HCEC 1CT (cell line): ENCODE data around the gene PLPP1.

ENCODE experiments used
- DNase-seq: peaks from one replicate; pipeline ENCODE4 v3.0.0-alpha.2; 2017

Gene PLPP1

GRCh38 chr5:55534436-55535198, at the start of gene PLPP1:
Gene PLPP1, minus strand, starts transcription at chr5:55534964. Its CDS starts 335 bp downstream, at chr5:55534629.
- DNase-seq = peak; percentile 88

- DNase-seq = no peak
Measured at GRCh38 chr5:55583578-55583977, 48.8 kb upstream of the PLPP1 start.

GRCh38 chr5:55582256-55582655, 47.5 kb upstream of the PLPP1 start:
- DNase-seq = no peak

GRCh38 chr5:55580042-55580441, 45.3 kb upstream of the PLPP1 start:
- DNase-seq = no peak

- no peak for DNase-seq
Measured at GRCh38 chr5:55578771-55579170, 44.0 kb upstream of the PLPP1 start.

DNA sequence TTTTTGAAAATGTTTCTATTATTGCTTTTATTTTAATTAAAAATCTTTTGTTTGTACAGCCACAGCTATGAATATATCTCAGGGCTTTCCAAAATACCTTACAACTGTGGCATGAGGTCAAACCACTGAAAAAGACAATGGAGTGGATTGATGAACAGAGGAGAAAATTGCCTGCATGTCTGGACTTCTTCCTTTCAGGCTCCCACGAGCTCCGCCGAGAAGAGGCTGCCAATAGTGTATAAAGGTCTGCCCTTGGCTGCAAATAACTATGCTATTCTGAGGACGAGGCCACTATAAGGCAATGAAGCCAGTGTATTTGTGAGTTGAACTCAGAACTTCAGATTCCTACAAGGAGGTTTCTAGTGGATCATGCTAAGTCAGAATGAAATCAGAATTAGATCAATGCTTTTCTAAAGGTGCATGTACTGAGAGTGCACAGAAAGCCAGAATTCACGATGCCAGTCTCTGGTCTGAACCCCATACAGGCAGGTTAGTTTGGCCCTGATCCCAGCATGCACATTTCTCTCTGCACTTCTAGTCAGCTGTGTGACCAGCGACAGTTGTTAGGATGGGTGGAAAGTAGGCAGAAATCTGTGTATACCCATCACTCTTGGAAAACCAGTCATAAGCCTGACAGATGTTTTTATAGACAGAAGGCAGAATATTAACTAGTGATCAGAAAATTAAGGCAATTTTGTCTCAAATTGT, 42.7 kb upstream of the PLPP1 start:
- no peak for DNase-seq

- DNase-seq = no peak
Measured at GRCh38 chr5:55576661-55577060, 41.9 kb upstream of the PLPP1 start.

DNA sequence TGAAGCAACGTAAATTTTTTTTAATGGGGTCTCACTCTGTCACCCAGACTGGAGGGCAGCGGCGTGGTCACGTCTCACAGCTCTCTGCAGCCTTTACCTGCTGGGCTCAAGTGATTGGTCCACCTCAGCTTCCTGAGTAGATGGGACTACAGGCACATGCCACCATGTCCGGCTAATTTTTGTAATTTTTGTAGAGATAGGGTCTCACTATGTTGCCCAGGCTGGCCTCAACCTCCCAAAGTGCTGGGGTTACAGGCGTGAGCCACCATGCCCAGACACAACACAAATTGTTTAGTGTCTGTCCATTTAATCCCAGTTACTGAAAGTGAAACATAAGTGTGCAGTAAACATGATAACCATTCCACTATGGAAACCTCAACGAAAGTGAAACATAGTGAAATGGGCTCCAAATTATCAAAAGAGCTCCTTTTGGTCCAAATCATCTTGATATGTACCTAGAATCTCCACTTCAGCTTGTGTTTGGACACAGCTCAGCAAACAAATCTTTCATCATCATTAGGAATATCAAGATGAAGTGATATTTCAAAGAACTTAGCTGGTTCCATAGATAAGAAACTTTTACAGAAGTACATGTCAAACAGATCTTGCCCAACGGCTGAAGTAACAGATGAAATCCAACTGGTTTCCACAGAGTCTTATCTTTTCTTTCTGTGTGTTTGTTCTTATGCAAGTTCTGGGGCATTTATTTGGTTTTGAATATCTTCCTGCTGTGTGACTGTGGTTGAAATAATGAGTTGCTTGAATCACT, 41.2 kb upstream of the PLPP1 start:
- DNase-seq = no peak

DNA sequence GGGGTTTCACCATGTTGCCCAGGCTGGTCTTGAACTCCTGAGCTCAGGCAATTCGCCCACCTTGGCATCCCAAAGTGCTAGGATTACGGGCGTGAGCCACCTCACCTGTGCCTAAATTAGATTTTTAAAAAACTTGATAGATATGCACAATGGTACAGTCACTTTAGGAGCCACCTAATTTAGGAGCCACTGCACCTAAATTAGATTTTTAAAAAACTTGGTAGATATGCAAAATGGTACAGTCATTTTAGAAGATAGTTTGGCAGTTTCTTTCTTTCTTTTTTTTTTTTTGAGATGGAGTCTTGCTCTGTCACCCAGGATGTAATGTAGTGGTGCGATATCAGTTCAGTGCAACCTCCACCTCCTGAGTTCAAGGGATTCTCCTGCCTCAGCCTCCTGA, 37.8 kb upstream of the PLPP1 start:
- no peak for DNase-seq

DNA sequence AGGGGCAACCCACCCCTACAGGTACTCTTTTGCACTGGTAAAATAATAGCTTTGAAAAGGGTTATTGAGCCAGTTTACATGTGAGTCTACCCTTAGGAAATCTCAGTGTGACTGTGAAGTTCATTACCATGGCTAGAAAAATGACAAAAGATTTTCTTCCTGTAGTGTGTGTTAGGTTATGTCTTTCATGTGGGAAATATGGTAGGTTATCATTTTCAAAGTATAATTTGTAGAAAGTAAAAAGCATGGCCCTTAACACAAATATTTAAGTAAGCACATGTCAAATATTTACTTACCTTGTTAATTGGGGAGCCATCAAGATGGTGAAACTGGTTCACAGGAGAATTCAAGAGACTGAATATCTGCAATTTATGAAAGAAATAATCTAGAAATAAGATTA, 37.3 kb upstream of the PLPP1 start:
- no peak for DNase-seq

- no peak for DNase-seq
Measured at GRCh38 chr5:55570570-55570969, 35.8 kb upstream of the PLPP1 start.

- no peak for DNase-seq
Measured at GRCh38 chr5:55570026-55570425, 35.3 kb upstream of the PLPP1 start.

GRCh38 chr5:55569513-55569865, 34.7 kb upstream of the PLPP1 start:
- no peak for DNase-seq

GRCh38 chr5:55568654-55569512, 34.1 kb upstream of the PLPP1 start:
- no peak for DNase-seq

DNA sequence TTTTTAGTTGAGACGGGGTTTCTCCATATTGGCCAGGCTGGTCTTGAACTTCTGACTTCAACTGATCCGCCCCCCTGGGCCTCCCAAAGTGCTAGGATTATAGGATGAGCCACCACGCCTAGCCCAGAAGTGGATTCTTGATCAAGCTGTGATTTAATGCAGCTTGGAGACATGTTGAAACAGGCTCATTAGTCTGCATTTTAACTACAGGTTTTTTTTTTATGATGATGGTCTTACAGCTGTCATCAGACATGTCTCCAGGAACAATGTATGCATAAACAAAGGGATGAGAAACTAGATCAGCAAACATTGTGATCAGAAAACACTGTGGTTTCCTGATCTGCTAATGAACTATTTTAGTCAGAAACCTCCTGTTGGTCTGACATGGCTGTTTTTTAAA, 30.0 kb upstream of the PLPP1 start:
- no peak for DNase-seq

DNA sequence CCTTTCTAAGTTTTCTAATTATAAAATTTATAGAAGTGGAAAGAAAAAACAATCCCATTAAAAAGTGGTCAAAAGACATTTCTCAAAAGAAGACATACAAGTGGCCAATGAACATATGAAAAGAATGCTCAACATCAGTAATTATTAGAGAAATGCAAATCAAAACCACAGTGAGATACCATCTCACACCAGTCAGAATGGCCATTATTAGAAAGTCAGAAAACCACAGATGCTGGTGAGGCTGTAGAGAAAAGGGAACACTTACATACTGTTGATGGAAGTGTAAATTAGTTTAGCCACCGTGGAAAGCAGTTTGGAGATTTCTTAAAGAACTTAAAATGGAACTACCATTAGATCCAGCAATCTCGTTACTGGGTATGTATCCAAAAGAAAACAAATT, 23.7 kb upstream of the PLPP1 start:
- DNase-seq = no peak

DNA sequence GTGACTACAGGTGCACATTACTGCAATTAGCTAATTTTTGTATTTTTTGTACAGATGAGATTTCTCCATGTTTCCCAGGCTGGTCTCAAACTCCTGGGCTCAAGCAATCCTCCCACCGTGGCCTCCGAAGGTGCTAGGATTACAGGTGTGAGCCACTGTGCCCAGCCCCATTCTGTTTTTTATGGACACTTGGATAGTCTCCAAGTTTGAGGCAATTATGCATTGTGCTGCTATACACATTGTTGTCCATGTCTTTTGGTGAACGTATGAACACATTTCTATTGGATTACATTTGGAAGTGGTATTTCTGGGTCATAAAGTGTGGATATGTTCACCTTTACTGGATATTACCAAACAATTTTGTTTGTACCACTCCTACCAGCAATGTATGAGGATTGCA, 22.4 kb upstream of the PLPP1 start:
- no peak for DNase-seq

GRCh38 chr5:55554585-55555202, 19.9 kb upstream of the PLPP1 start:
- no peak for DNase-seq

DNA sequence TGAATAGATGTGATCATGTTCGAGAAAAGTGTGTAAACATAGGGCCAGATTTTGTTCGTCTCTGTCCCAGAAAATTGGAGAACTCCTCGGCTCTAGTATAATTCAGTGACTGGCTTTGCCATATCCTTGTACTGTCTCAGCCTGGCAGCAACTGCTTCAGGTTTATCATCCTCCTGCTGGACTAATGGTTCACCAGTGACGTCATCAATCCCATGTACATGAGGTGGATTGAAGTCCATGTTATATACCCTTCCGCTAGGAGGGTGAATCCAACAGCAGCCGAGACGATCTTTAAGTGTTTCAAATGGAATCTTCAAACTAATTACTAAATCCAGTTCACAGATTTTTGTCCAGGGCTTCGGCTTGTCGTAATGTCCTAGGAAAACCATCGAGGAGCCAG, 17.1 kb upstream of the PLPP1 start:
- DNase-seq = no peak

DNA sequence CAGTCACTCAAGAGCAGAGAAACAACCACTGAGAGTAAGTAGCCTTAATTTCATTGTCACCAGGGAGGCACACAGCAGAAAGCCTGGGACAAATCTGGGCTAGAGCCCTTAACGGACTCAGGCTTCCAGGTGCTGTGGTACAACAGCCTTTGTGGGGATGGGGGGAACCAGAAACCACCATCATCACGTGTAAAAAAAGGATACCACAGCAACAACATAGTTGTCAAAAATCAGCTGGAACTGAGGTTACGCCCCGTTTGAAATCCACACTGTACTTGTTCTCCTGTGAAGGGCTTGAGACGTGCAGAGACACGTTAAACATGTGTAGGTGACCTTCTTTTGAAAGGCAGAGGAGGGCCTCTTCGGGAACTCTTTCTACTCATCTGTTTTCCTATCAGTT, 16.6 kb upstream of the PLPP1 start:
- no peak for DNase-seq

DNA sequence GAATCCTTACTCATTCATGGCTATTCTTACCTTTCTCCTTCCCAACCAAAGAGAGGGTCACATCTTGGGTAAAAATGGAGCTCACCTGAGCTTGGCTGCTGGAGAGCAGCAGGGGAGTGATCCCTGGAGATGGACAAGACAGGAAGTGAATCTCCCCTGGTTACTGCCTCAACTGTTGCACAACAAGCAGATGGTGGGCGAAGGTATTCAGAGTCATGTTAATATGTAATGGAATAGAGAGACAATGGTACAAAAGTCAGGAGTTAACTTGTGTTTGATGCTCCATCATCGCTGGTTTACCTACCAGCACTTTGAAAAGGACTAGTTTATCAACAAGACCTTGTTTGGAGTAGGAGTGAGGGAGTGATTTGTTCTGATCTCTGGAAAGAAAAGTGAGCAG, 13.0 kb upstream of the PLPP1 start:
- DNase-seq = no peak

GRCh38 chr5:55546947-55547346, 12.2 kb upstream of the PLPP1 start:
- no peak for DNase-seq

DNA sequence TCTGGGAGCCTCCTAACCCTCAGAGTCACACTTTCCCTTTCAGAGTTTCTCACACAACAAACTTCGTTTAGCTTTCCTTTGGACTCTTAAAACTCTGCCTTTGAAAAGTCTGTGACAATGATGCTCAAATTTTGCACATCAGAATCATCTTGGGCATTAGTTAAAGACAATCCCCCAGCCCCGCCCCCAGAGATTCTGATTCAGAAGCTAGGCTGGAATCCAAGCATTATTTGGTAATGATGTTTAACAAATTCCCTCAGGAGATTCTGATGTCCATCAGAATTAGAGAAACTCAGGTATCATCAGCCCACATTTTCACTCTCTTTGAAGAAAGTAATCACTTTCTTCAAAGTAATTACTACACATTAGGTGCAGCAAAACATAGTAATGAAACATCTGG, 9.6 kb upstream of the PLPP1 start:
- no peak for DNase-seq
